Mucosa of stomach (tissue), 1 donor: ENCODE data around the gene C16orf92.

Experiments used
- H3K27me3 ChIP-seq: one replicate; pipeline ENCODE4 v1.7.0; 2013; ENCODE audit warnings: mild to moderate bottlenecking, low read length; ENCODE audit not compliant: control insufficient read depth, insufficient read depth
- H3K36me3 ChIP-seq: one replicate; pipeline ENCODE4 v1.7.0; 2013; ENCODE audit warnings: low read length; ENCODE audit not compliant: control insufficient read depth, insufficient read depth
- H3K4me1 ChIP-seq: one replicate; pipeline ENCODE4 v1.7.0; 2013; ENCODE audit warnings: mild to moderate bottlenecking, low read length; ENCODE audit not compliant: control insufficient read depth, insufficient read depth
- H3K4me3 ChIP-seq: one replicate; pipeline ENCODE4 v1.7.0; 2013; ENCODE audit warnings: low read length
- H3K9ac ChIP-seq: one replicate; pipeline ENCODE4 v1.7.0; 2013; ENCODE audit warnings: mild to moderate bottlenecking, low read length, moderate library complexity
- H3K9me3 ChIP-seq: one replicate; pipeline ENCODE4 v1.7.0; 2013; ENCODE audit warnings: mild to moderate bottlenecking, low read length, moderate library complexity; ENCODE audit not compliant: control insufficient read depth
- donor health status: Pancreatic carcinoma.

Gene C16orf92

GRCh38 chr16:30022887-30023286 is at the start of gene C16orf92:
TSS of gene C16orf92 (plus strand) at chr16:30023198. CDS start at chr16:30023341, 143 bp downstream.
- Histone ChIP-seq H3K4me3 (no peak within 1 kb of the TSS), H3K36me3 (no peaks in the 10 kb centered on the region), H3K9me3 (no peaks in the 10 kb centered on the region), H3K27me3 (peaks cover 16% of the 10 kb centered on the region), H3K4me1 (peaks cover 10% of the 10 kb centered on the region), H3K9ac (no peak within 1 kb of the TSS)

GRCh38 chr16:29973384-29974246 is 49.4 kb upstream of the C16orf92 start, which contains the start of gene TAOK2:
TSS of gene TAOK2 (plus strand) at chr16:29973868. CDS start at chr16:29977773, 3,905 bp downstream.
- H3K36me3 ChIP-seq, result no peaks in the 10 kb centered on the region
- peak within 1 kb of the TSS; percentile 96 for H3K9ac ChIP-seq
- no peaks in the 10 kb centered on the region for H3K9me3 ChIP-seq
- no peaks in the 10 kb centered on the region for H3K27me3 ChIP-seq
- peaks cover 25% of the 10 kb centered on the region for H3K4me1 ChIP-seq
- H3K4me3 ChIP-seq, result peak within 1 kb of the TSS; percentile 84

DNA sequence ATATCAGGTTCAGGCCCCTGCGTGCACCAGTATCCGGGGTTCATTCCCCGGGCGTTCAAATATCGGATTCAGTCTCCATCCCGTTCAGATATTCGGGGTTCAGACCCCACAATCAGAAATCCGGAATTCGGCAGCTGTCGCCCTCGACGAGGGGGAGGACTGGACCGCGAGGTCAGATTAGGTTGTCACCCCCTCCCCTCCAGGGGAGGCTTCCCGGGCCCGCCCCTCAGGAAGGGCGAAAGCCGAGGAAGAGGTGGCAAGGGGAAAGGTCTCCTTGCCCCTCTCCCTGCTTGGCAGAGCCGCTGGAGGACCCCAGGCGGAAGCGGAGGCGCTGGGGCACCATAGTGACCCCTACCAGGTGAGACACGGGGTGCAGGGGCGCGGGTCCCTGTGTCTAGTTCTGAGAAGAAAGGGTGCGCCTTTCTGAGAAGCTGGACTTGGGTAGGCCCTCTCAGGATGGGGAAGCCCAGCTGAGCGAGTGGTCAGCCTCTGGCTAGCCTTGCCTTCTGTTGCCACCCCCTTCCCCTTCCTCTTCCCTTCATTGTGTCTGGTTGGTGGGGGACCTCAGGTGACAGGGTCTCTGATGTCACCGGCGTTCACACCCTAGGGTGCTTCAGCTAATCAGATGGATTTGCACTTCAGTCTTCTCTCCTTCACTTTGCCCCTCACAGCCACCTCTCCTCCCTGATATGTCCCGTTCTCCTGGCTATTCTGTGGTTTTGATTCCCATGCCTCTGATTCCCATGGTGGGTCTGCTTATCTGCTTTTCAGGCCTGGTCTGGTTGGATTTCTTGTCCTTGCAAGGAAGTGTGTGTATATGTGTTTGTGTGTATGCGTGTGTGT is 48.5 kb upstream of the C16orf92 start:
- Histone ChIP-seq H3K9me3 (no peaks in the 10 kb centered on the region), H3K27me3 (no peaks in the 10 kb centered on the region), H3K9ac (peak overlapping the region; percentile 96), H3K36me3 (peaks cover 4% of the 10 kb centered on the region), H3K4me1 (peaks cover 25% of the 10 kb centered on the region), H3K4me3 (peak overlapping the region; percentile 84)

DNA sequence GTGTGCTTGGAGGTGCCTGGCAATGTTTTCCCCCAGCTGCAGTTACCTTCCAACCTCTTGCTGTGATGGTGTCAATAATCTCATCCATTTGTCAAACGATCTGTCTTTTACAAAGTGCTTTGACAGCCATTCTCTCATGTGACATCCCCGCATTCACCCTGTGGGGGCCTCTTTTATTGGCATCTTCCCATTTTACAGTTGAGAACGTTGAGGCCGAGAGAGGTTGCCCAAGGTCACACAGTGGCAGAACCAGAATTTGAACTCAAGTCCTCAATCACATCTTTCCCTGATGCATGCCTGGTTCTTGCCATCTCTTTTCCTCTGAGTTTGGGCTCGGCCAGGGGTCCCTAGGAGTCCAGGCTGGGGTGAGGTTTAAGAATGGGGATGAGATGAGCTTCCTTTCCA is 47.9 kb upstream of the C16orf92 start:
- H3K36me3 ChIP-seq, result peaks cover 11% of the 10 kb centered on the region
- H3K4me1 ChIP-seq, result peaks cover 25% of the 10 kb centered on the region
- H3K9me3 ChIP-seq, result no peaks in the 10 kb centered on the region
- no peaks in the 10 kb centered on the region for H3K27me3 ChIP-seq
- H3K4me3 ChIP-seq, result peak overlapping the region; percentile 84
- peak overlapping the region; percentile 96 for H3K9ac ChIP-seq

DNA sequence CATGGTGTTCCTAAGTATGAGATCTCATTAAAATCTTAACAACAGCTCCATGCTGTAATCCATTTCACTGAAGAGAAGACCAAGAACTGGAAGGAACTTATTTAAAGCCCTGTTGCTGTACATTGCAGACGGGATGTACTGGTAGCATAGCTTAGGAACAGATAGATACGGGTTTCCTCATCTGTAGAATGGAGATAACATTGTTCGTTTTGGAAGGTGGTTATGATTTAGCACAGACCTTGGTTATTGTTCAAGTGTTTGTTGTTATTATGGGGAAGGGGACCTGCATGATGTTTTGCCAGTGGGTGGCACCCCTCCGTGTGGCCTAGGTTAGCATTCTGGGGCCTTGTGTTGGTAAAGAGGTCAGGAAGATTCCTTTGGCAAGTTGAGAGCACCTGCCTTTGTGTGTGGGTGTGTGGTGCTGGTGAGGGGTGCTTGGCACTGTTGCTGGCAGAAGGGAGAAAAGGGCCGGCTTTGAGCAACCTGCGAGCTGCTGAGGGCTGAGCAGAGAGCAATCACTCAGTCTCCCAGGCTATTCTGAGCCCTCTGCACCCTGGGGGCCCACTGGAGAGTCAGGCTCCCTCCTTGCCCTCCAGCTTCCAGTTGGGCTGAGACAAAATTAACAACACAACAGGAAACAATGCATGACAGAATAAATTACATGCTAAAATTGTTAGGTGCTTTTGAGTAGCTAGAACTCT is 47.0 kb upstream of the C16orf92 start:
- no peaks in the 10 kb centered on the region for H3K27me3 ChIP-seq
- H3K4me3 ChIP-seq, result no peak overlapping the region
- H3K36me3 ChIP-seq, result peaks cover 13% of the 10 kb centered on the region
- peaks cover 25% of the 10 kb centered on the region for H3K4me1 ChIP-seq
- H3K9ac ChIP-seq, result peak overlapping the region; percentile 15
- no peaks in the 10 kb centered on the region for H3K9me3 ChIP-seq

GRCh38 chr16:29977063-29977825 is 45.8 kb upstream of the C16orf92 start:
- peaks cover 25% of the 10 kb centered on the region for H3K4me1 ChIP-seq
- peaks cover 13% of the 10 kb centered on the region for H3K36me3 ChIP-seq
- no peak overlapping the region for H3K9ac ChIP-seq
- H3K27me3 ChIP-seq, result no peaks in the 10 kb centered on the region
- H3K9me3 ChIP-seq, result no peaks in the 10 kb centered on the region
- no peak overlapping the region for H3K4me3 ChIP-seq

GRCh38 chr16:29978081-29978480 is 44.9 kb upstream of the C16orf92 start:
- Histone ChIP-seq H3K36me3 (peaks cover 15% of the 10 kb centered on the region), H3K9me3 (no peaks in the 10 kb centered on the region), H3K27me3 (no peaks in the 10 kb centered on the region), H3K4me1 (peaks cover 25% of the 10 kb centered on the region), H3K9ac (no peak overlapping the region), H3K4me3 (no peak overlapping the region)

- Histone ChIP-seq H3K27me3 (no peaks in the 10 kb centered on the region), H3K9me3 (no peaks in the 10 kb centered on the region), H3K4me1 (peaks cover 25% of the 10 kb centered on the region), H3K4me3 (no peak overlapping the region), H3K9ac (no peak overlapping the region), H3K36me3 (peaks cover 19% of the 10 kb centered on the region)
Observed at GRCh38 chr16:29978564-29979270, 44.3 kb upstream of the C16orf92 start.

DNA sequence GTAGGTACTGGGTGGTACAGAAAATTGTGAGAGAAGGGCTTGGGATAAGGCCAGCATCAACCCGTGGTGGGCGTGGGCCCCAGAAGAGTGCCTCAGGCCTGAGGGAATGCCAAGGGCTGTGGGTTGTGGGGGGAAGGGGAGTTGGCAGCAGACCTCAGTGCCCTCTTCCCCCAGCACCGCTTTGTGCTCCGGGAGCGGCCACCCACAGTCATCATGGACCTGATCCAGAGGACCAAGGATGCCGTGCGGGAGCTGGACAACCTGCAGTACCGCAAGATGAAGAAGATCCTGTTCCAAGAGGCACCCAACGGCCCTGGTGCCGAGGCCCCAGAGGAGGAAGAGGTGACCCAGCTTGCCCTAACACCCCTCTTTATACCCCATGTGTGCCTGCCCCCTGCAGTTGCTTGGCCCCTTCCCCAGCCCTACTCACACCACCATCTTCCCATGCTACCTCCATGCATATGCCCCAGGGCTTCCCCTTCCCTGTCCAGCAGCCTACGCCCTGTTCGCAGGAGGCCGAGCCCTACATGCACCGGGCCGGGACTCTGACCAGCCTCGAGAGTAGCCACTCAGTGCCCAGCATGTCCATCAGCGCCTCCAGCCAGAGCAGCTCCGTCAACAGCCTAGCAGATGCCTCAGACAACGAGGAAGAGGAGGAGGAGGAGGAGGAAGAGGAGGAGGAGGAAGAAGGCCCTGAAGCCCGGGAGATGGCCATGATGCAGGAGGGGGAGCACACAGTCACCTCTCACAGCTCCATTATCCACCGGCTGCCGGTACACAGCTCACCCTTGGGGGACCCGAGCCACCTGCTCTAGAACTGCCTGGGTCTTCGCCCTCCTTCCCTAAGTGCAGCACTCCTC is 40.2 kb upstream of the C16orf92 start:
- H3K4me1 ChIP-seq, result no peaks in the 10 kb centered on the region
- H3K9me3 ChIP-seq, result no peaks in the 10 kb centered on the region
- peaks cover 38% of the 10 kb centered on the region for H3K36me3 ChIP-seq
- no peak overlapping the region for H3K4me3 ChIP-seq
- H3K9ac ChIP-seq, result no peak overlapping the region
- no peaks in the 10 kb centered on the region for H3K27me3 ChIP-seq

- Histone ChIP-seq H3K4me3 (no peak overlapping the region), H3K9ac (no peak overlapping the region), H3K9me3 (no peaks in the 10 kb centered on the region), H3K27me3 (no peaks in the 10 kb centered on the region), H3K36me3 (peaks cover 39% of the 10 kb centered on the region), H3K4me1 (no peaks in the 10 kb centered on the region)
Observed at GRCh38 chr16:29983420-29984136, 39.4 kb upstream of the C16orf92 start.
